ENCODE results near the gene ZNF618. TPM values are rescaled to one million over a fixed set of nuclear protein-coding genes. Genes with fewer than 3 reads are reported as not detected.

Gene ZNF618
- 8.7 to 11.4 TPM (median 11.3 TPM) in 5 replicates for total RNA-seq (2022; extraction: Qiagen RNA extraction; ENCODE audit: low read depth)

GRCh38 chr9:113876151-113876992 lies at the start of gene ZNF618:
Gene ZNF618 (plus strand): TSS chr9:113876309. CDS start chr9:113876381, 72 bp downstream.

GRCh38 chr9:114078021-114078780 lies 202.1 kb downstream of the ZNF618 start, which contains the start of gene AMBP:
Gene AMBP (minus strand): TSS chr9:114078300. CDS start chr9:114078209, 91 bp downstream.

GRCh38 chr9:114098936-114099668 lies 223.0 kb downstream of the ZNF618 start, which contains the start of gene KIF12:
Gene KIF12 (minus strand): TSS chr9:114099292. CDS start chr9:114099276, 16 bp downstream.

Other genes starting within 250 kb of the ZNF618 start
- 5.2 to 9.8 TPM (median 8.2 TPM) in 5 replicates for gene AMBP, start 202.0 kb downstream of the ZNF618 start, total RNA-seq (2022; extraction: Qiagen RNA extraction; ENCODE audit: low read depth)
- gene KIF12, start 223.0 kb downstream of the ZNF618 start, total RNA-seq (2022; extraction: Qiagen RNA extraction; ENCODE audit: low read depth) = 2.0 to 3.0 TPM (median 2.5 TPM) in 5 replicates